Measurements from ENCODE around the gene TCEAL3.

The TCEAL3 gene

DNA sequence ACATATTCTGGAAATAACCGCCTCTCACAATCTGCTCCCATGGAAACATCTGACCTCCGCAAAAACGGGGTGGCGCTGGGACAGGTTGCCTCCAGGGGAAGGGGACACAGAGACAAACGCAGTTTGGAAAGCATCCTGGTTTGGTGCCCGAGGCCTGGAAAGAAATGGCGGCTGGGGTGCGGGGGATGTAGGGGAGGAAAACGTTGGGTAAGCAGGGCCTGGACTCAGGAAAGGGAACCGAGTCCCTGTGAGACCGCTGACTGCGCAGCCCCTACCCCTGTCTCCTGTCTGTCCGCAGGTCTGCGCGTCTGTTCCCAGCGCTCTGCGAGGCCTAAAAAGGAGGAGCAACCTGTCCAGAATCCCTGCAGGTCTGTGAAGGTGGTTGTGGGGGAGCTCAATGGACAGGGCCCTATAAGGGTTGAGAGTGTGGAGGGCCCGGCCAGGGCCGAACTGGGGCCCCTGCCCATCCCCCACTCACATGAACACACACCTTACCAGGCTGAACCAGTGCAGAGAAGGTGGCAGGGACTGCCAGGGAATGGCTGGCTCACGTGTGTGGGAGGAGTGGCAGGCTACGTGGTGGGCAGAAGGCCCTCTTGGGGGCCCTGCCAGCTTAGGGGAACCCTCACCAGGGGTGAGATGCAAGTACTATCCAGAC, 672 bp downstream of the TCEAL3 start:
- DNase-seq (ENCODE audit: extremely low spot score): peak; percentile 10
- POLR2A ChIA-PET: interaction anchor here (1.0 kb wide), 1 partner anchor 9 kb away, joined by 3 read pairs; no protein-coding TSS in a partner anchor
- CTCF ChIA-PET: interaction anchor here (0.9 kb wide), 1 partner anchor 22 kb away, joined by 3 read pairs; no protein-coding TSS in a partner anchor
- TF ChIP-seq, protein P1, sequence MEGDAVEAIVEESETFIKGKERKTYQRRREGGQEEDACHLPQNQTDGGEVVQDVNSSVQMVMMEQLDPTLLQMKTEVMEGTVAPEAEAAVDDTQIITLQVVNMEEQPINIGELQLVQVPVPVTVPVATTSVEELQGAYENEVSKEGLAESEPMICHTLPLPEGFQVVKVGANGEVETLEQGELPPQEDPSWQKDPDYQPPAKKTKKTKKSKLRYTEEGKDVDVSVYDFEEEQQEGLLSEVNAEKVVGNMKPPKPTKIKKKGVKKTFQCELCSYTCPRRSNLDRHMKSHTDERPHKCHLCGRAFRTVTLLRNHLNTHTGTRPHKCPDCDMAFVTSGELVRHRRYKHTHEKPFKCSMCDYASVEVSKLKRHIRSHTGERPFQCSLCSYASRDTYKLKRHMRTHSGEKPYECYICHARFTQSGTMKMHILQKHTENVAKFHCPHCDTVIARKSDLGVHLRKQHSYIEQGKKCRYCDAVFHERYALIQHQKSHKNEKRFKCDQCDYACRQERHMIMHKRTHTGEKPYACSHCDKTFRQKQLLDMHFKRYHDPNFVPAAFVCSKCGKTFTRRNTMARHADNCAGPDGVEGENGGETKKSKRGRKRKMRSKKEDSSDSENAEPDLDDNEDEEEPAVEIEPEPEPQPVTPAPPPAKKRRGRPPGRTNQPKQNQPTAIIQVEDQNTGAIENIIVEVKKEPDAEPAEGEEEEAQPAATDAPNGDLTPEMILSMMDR (IDR thresholded peaks at IDR 0.05; ENCODE audit: control extremely low read depth, extremely low read depth, low read depth, missing control alignments): no peak

DNA sequence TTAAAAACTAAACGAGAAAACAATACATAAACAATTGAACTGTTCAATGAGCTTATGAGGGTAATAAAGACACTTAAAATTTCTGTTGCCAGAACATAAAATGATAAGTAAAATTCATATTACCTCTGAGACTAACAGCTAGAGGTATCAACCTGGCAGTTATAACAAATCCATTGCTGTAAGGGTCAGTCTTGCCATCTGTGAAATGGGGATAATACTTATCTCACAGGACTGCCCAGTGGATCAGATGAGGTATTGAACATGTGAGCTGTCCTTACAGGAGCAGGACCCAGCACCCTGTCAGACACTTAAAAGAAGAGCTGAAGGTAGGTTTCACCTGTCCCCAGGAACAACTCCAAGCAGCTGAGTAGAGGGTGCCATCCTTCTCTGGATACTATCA, 2.5 kb downstream of the TCEAL3 start:
- TF ChIP-seq, protein P1 (IDR thresholded peaks at IDR 0.05; ENCODE audit: control extremely low read depth, extremely low read depth, low read depth, missing control alignments): no peak
- POLR2A ChIA-PET: no interaction called here
- CTCF ChIA-PET: no interaction called here
- no peak for DNase-seq (ENCODE audit: extremely low spot score)

DNA sequence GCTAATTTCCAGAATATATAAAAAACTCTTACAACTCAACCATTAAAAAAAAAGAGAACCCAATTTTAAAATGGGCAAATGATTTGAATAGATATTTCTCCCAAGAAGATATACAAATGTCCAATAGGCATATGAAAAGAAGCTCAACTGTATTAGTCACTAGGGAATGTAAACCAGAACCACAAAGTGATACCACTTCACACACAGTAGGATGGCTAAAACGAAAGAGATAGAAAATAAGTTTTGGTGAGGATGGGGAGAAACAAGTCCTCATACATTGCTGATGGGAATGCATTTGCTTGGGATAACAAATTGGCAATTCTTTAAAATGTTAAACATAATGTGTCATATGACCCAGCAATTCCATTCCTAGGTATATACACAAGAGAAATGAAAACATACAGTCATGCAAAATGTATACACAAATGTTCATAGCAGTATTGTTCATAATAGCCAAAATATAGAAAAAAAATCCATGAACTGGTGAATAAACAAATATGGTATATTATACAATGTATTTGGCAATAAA, 5.7 kb downstream of the TCEAL3 start:
- TF ChIP-seq, protein P1 (IDR thresholded peaks at IDR 0.05; ENCODE audit: control extremely low read depth, extremely low read depth, low read depth, missing control alignments): no peak
- DNase-seq (ENCODE audit: extremely low spot score): no peak
- ChIA-PET CTCF (no interaction called here), POLR2A (no interaction called here)

DNA sequence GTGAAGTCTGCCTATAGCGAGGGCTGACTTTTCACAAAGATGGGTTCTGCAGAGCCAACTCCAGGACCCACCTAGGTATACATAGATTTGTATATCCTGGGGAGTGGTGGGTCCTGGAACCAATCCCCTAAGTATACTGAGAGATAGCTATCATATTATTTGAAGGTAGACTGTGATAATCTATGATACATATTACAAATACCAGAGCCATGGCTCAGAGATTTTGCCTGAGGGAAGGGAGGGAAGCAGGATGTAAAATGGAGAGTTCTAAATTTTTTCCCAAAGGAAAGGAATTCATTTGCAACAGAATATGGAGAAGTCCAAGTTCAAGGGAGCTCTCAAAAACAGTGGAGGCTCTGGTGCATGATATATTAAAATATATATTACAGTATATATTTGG, 7.2 kb downstream of the TCEAL3 start:
- TF ChIP-seq, protein P1 (IDR thresholded peaks at IDR 0.05; ENCODE audit: control extremely low read depth, extremely low read depth, low read depth, missing control alignments): no peak
- CTCF ChIA-PET: interaction anchor here (0.8 kb wide), 1 partner anchor 11 kb away, joined by 4 read pairs; no protein-coding TSS in a partner anchor
- POLR2A ChIA-PET: no interaction called here
- no peak for DNase-seq (ENCODE audit: extremely low spot score)

DNA sequence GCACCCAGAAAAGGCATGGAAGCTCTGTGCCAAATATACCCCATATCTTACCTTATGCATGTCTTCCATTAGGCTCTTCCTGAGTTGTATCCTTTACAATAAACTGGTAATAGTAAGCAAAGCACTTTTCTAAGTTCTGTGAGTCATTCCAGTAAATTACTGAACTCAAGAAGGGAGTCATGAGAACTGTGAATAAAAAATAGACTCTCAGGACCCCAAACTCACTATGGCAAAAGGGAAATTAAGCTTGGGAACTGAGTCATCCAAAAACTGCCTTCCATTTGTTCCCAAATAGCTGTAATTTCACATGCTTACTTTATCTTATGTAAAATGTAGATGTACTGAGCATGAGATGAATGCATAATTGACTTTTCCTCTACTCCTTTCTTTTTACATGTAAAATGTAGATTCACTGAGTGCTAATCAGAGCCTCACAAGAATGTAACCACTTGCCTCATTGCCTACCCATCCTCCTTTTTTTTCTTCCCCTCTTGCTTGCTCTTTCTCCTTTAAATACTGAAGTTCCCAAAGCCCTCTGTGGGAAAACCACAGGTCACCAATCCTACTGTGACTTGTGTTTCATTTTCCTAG, 8.1 kb downstream of the TCEAL3 start:
- no peak for DNase-seq (ENCODE audit: extremely low spot score)
- ChIA-PET CTCF (interaction anchor here (0.8 kb wide), 1 partner anchor 10 kb away, joined by 4 read pairs; no protein-coding TSS in a partner anchor), POLR2A (no interaction called here)
- TF ChIP-seq, protein P1 (IDR thresholded peaks at IDR 0.05; ENCODE audit: control extremely low read depth, extremely low read depth, low read depth, missing control alignments): no peak

DNA sequence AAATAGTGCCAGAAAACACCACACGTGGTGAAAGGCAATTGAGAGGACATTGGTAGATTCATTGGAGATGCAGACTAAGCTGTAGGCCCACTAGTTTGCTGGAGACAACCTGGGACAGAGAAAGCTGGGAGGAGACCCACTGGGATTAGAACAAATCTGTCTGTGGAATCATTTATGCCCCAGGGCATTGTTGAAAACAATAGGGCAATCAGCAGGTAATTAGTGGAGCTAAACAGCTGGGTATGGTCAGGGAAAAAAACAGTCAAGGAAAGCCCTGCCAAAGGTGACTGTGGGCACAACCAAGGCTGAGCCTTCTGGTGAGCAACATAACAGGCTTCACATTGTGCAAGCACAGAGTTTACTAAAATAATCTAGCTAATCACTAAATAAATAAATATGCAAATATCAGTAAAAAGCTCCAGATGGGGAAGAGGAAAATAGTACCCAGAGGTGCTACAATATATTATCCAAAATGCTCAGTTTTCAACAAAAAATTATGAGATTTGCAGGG, 9.0 kb downstream of the TCEAL3 start:
- TF ChIP-seq, protein P1 (IDR thresholded peaks at IDR 0.05; ENCODE audit: control extremely low read depth, extremely low read depth, low read depth, missing control alignments): no peak
- no peak for DNase-seq (ENCODE audit: extremely low spot score)
- ChIA-PET POLR2A (interaction anchor here (1.5 kb wide), 1 partner anchor 9 kb away, joined by 3 read pairs; the partner anchor contains the start of gene TCEAL3), CTCF (interaction anchor here (0.8 kb wide), 1 partner anchor 9 kb away, joined by 3 read pairs; no protein-coding TSS in a partner anchor)
